ENCODE data around the gene ECE2. TPM values are rescaled to one million over a fixed set of nuclear protein-coding genes. Genes with fewer than 3 reads are reported as not detected.
"Not testable (repeated sequence)": the region's sequence is repeated elsewhere in the genome, so short reads cannot be mapped to it uniquely, and the experiment has no call there.

ECE2 gene
- total RNA-seq, 2 donors from 2014 or later, result not detected

DNA sequence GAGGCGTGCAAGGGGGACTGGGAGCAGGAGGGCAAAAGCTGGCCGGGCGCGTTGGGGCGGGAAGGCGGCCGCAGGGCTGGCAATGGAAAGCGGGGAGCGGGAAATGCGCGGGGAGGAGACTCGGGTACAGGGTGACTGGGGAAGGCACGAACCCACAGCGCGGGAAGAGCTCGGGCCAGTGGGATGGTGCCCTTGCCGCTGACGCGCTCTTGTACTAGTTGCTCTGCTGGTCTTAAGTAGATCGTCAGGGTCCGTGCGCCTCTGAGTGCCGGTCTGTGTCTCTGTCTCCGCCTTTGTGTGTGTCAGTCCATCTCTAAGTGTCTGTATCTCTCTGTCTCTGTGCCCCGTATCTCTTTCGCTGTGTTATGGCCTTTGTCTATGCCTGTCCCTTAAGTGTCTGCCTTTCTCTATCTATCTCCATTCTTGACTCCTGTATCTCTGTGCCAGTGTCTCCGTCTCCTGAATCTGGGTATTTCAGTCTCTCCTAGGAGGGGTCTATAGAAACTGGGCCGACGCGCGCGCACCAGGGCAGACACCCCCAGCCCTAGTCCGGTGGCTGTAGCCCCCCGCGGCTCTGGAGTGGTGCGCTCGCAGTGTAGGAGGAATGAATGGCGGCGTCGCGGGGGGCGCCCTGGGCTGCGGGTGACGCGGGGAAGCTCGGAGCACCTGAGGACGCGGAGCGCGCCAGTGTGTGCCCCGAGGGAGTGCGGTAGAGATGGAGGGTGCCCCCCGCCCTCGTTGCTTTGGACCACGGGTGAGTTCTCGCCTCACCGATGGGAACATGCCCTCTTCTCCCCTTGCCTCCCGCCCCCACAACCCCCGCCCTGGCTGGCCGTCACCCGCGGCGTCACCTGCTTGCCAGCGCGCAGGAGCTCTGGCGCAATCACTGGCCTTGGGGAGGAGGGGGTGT lies 13.7 kb upstream of the ECE2 start:
- ATAC-seq, result peak; percentile 12
- H3K9me3 ChIP-seq (ENCODE audit: control insufficient read depth, low read length, poor library complexity, severe bottlenecking), result no peaks in the 10 kb centered on the region
- Mint-ChIP-seq H3K4me1 (peaks cover 20% of the 10 kb centered on the region), H3K36me3 (ENCODE audit: low read depth) (peaks cover 5% of the 10 kb centered on the region), H3K4me3 (peak overlapping the region; percentile 98), H3K27me3 (peaks cover under 1% of the 10 kb centered on the region), H3K27ac (peak overlapping the region; percentile 32)
- no peak for DNase-seq

DNA sequence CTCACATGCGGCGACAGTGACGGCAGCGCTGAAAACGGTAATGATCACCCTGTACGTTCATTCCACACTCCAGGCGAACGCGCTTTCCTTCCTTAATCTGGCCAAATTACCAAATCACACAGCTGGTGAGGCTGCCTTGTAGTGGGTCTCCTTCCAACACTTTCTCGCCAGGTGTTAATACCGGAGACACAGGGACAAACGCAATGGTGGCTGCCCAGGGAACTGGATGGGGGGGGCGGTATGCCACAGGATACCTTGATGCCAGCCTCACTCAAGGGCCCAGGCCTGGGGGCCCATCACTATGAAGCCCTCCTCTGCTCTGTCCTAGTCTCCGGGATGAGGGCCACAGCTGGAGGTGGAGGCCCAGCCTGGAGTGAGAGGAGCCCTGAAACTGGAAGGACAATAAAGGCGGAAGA lies 13.1 kb upstream of the ECE2 start:
- ATAC-seq (no peak), DNase-seq (no peak)
- Mint-ChIP-seq H3K4me1 (peaks cover 20% of the 10 kb centered on the region), H3K4me3 (peak overlapping the region; percentile 9), H3K27me3 (peaks cover 7% of the 10 kb centered on the region), H3K36me3 (ENCODE audit: low read depth) (peaks cover 5% of the 10 kb centered on the region), H3K27ac (peak overlapping the region; percentile 21)
- H3K9me3 ChIP-seq (ENCODE audit: control insufficient read depth, low read length, poor library complexity, severe bottlenecking), result no peaks in the 10 kb centered on the region

- H3K9me3 ChIP-seq (ENCODE audit: control insufficient read depth, low read length, poor library complexity, severe bottlenecking); H3K36me3 Mint-ChIP-seq (ENCODE audit: low read depth); ATAC-seq; DNase-seq; H3K4me1 Mint-ChIP-seq; H3K27ac Mint-ChIP-seq; H3K4me3 Mint-ChIP-seq: not testable (repeated sequence)
- peaks cover 26% of the 10 kb centered on the region for H3K27me3 Mint-ChIP-seq
These were observed 8.6 kb upstream of the ECE2 start for GRCh38 chr3:184267249-184267648.

GRCh38 chr3:184272269-184272668 lies 3.6 kb upstream of the ECE2 start:
- Mint-ChIP-seq H3K36me3 (ENCODE audit: low read depth) (peaks cover 14% of the 10 kb centered on the region), H3K27ac (no peak overlapping the region), H3K27me3 (peaks cover 49% of the 10 kb centered on the region), H3K4me3 (no peak overlapping the region), H3K4me1 (peaks cover 3% of the 10 kb centered on the region)
- DNase-seq (no peak), ATAC-seq (no peak)
- no peaks in the 10 kb centered on the region for H3K9me3 ChIP-seq (ENCODE audit: control insufficient read depth, low read length, poor library complexity, severe bottlenecking)

DNA sequence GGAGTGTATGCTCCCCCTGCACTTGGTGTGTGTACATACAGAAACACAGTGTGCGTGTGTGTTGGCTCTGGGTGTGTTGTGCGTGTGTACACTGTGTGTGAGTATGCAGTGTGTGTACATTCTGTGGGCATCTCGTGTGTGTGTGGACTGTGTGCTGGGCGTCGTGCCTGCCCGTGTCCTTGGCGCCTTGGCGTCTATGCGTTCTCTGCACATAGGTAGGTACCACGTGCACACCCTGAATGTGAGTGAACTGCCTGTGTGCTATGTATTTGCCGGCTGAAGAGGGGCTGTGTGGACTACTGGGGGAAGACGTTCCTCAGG lies 481 bp upstream of the ECE2 start:
- H3K36me3 Mint-ChIP-seq (ENCODE audit: low read depth), result peaks cover 14% of the 10 kb centered on the region
- peak overlapping the region; percentile 58 for H3K4me3 Mint-ChIP-seq
- no peaks in the 10 kb centered on the region for H3K9me3 ChIP-seq (ENCODE audit: control insufficient read depth, low read length, poor library complexity, severe bottlenecking)
- H3K4me1 Mint-ChIP-seq, result peaks cover 3% of the 10 kb centered on the region
- no peak overlapping the region for H3K27ac Mint-ChIP-seq
- peaks cover 62% of the 10 kb centered on the region for H3K27me3 Mint-ChIP-seq
- ATAC-seq (no peak), DNase-seq (no peak)

DNA sequence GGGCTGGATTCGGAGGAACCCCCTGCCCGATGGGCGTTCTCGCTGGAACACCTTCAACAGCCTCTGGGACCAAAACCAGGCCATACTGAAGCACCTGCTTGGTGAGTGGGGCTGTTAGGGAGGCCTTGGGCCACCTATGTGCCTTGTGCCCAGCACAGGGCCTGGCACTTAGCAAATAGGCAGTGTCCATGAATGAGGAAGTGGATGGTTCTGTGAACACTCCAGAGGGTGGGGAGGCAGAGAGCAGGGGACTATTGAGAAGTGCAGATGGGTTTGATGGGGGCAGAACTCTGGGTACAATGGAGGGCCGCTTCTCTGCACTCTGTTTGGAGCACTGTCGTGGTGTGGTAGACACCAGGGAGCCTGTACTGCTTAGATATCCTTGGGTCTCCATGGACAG lies 1.5 kb downstream of the ECE2 start:
- H3K9me3 ChIP-seq (ENCODE audit: control insufficient read depth, low read length, poor library complexity, severe bottlenecking), result no peaks in the 10 kb centered on the region
- Mint-ChIP-seq H3K27ac (no peak overlapping the region), H3K4me3 (no peak overlapping the region), H3K4me1 (peaks cover 3% of the 10 kb centered on the region), H3K27me3 (peaks cover 54% of the 10 kb centered on the region), H3K36me3 (ENCODE audit: low read depth) (peaks cover 9% of the 10 kb centered on the region)
- DNase-seq, result no peak
- no peak for ATAC-seq

- H3K27me3 Mint-ChIP-seq, result peaks cover 67% of the 10 kb centered on the region
- H3K4me1 Mint-ChIP-seq, result peaks cover 2% of the 10 kb centered on the region
- no peak overlapping the region for H3K4me3 Mint-ChIP-seq
- H3K27ac Mint-ChIP-seq, result no peak overlapping the region
- H3K36me3 Mint-ChIP-seq (ENCODE audit: low read depth), result peaks cover 5% of the 10 kb centered on the region
- no peaks in the 10 kb centered on the region for H3K9me3 ChIP-seq (ENCODE audit: control insufficient read depth, low read length, poor library complexity, severe bottlenecking)
- no peak for DNase-seq
- ATAC-seq, result no peak
These were observed 7.1 kb downstream of the ECE2 start for GRCh38 chr3:184282941-184283340.

DNA sequence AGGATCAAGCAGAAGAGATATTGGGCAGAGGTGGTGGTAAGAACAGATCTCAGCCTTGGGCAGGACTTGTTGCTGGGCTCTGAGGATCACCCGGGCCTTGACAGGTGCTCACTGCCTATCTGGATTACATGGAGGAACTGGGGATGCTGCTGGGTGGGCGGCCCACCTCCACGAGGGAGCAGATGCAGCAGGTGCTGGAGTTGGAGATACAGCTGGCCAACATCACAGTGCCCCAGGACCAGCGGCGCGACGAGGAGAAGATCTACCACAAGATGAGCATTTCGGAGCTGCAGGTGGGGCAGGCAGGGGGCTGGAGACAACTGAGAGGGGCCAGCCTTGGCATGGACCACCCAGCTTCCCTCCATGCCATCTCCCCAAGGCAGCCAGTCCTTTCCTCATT lies 7.9 kb downstream of the ECE2 start:
- ATAC-seq (no peak), DNase-seq (no peak)
- no peaks in the 10 kb centered on the region for H3K9me3 ChIP-seq (ENCODE audit: control insufficient read depth, low read length, poor library complexity, severe bottlenecking)
- H3K27ac Mint-ChIP-seq, result no peak overlapping the region
- peaks cover 5% of the 10 kb centered on the region for H3K36me3 Mint-ChIP-seq (ENCODE audit: low read depth)
- peaks cover 2% of the 10 kb centered on the region for H3K4me1 Mint-ChIP-seq
- H3K27me3 Mint-ChIP-seq, result peaks cover 62% of the 10 kb centered on the region
- no peak overlapping the region for H3K4me3 Mint-ChIP-seq

DNA sequence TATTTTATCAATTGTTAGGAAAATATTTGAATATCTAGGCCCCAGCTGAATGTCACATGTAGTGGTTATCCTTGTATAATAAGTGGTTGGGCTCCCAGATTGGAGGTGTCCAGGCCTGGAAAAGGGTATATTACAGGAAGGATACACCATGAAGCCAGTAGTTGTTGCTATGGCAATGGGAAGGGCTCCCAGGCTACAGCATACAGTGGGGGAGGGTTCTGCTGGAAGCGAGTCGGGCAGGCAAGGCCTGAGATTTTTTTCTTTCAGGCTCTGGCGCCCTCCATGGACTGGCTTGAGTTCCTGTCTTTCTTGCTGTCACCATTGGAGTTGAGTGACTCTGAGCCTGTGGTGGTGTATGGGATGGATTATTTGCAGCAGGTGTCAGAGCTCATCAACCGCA lies 8.9 kb downstream of the ECE2 start:
- peaks cover 2% of the 10 kb centered on the region for H3K4me1 Mint-ChIP-seq

DNA sequence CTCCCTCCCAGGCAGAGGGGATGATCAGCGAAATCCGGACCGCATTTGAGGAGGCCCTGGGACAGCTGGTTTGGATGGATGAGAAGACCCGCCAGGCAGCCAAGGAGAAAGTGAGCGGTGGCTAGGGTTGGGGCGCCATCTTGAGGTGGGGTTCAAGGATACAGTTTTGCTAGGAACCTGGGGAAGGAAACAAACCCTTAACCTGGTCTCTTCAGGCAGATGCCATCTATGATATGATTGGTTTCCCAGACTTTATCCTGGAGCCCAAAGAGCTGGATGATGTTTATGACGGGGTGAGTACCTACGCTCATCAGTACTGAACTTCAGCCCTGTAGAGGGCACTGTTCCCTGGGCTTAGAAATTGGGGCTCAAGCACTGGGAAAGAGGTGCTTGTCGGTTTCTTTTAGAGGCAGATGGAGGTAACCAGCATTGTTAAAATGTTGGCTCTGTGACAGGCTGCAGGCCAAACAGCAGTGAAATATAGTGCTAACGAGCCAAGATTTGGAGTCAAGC lies 13.7 kb downstream of the ECE2 start:
- Mint-ChIP-seq H3K36me3 (ENCODE audit: low read depth) (peaks cover 5% of the 10 kb centered on the region), H3K27me3 (peaks cover 36% of the 10 kb centered on the region), H3K4me1 (peaks cover 2% of the 10 kb centered on the region), H3K4me3 (no peak overlapping the region), H3K27ac (no peak overlapping the region)
- no peaks in the 10 kb centered on the region for H3K9me3 ChIP-seq (ENCODE audit: control insufficient read depth, low read length, poor library complexity, severe bottlenecking)
- DNase-seq, result peak in 2 of 3 donors; percentile 33 to 45
- peak; percentile 73 for ATAC-seq

More for the DNA sequence above, 8.9 kb downstream of the ECE2 start:
- DNase-seq (no peak), ATAC-seq (no peak)
- peaks cover 52% of the 10 kb centered on the region for H3K27me3 Mint-ChIP-seq
- H3K36me3 Mint-ChIP-seq (ENCODE audit: low read depth), result peaks cover 5% of the 10 kb centered on the region
- H3K4me3 Mint-ChIP-seq, result no peak overlapping the region
- H3K9me3 ChIP-seq (ENCODE audit: control insufficient read depth, low read length, poor library complexity, severe bottlenecking), result no peaks in the 10 kb centered on the region
- no peak overlapping the region for H3K27ac Mint-ChIP-seq

- no peak for ATAC-seq
- no peak overlapping the region for H3K27ac Mint-ChIP-seq
- peaks cover 5% of the 10 kb centered on the region for H3K36me3 Mint-ChIP-seq (ENCODE audit: low read depth)
- no peak for DNase-seq
- no peaks in the 10 kb centered on the region for H3K9me3 ChIP-seq (ENCODE audit: control insufficient read depth, low read length, poor library complexity, severe bottlenecking)
- peaks cover 29% of the 10 kb centered on the region for H3K27me3 Mint-ChIP-seq
- no peak overlapping the region for H3K4me3 Mint-ChIP-seq
- H3K4me1 Mint-ChIP-seq, result peaks cover 2% of the 10 kb centered on the region
These were observed 14.5 kb downstream of the ECE2 start for GRCh38 chr3:184290331-184290730.

DNA sequence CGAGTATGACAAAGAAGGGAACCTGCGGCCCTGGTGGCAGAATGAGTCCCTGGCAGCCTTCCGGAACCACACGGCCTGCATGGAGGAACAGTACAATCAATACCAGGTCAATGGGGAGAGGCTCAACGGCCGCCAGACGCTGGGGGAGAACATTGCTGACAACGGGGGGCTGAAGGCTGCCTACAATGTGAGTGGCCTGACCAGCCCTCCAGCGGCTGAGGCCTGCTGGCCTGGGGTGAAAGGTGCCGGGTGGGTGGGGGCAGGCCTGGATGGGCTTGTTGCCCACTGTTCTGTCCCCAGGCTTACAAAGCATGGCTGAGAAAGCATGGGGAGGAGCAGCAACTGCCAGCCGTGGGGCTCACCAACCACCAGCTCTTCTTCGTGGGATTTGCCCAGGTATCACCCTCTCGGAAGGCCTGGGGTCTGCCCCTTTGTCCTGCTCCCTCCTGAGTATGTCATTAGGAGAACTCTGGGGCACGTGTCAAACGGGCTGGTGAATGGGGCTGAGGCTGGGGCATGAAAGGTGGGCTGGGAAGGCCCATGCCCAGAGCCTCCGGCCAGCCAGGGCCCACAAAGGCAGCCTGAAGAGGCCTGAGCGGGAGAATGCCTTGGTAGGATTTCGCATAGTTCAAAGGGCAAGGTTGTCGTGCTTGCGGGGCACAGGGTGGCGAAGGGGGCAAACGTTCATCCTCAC lies 15.4 kb downstream of the ECE2 start:
- ATAC-seq (no peak), DNase-seq (no peak)
- peaks cover under 1% of the 10 kb centered on the region for H3K4me1 Mint-ChIP-seq
- no peaks in the 10 kb centered on the region for H3K9me3 ChIP-seq (ENCODE audit: control insufficient read depth, low read length, poor library complexity, severe bottlenecking)
- H3K36me3 Mint-ChIP-seq (ENCODE audit: low read depth), result peaks cover 1% of the 10 kb centered on the region
- no peak overlapping the region for H3K4me3 Mint-ChIP-seq
- H3K27ac Mint-ChIP-seq, result no peak overlapping the region
- peaks cover 20% of the 10 kb centered on the region for H3K27me3 Mint-ChIP-seq

DNA sequence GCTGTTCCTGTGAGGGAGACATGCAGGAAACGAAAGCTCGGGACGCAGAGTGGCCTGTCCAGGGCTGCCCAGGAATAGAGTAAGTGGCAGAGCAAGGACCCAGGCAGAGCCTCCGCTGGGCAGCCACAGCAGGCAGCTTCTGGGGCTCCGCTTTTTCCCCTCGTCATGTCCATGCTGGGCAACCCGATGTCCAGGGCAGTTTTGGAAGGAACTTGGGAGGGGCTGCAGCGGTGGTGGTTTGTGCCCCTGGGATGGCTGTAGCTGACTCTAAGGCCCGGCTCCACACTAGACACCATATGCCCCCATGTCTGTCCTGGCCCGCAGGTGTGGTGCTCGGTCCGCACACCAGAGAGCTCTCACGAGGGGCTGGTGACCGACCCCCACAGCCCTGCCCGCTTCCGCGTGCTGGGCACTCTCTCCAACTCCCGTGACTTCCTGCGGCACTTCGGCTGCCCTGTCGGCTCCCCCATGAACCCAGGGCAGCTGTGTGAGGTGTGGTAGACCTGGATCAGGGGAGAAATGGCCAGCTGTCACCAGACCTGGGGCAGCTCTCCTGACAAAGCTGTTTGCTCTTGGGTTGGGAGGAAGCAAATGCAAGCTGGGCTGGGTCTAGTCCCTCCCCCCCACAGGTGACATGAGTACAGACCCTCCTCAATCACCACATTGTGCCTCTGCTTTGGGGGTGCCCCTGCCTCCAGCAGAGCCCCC lies 16.1 kb downstream of the ECE2 start:
- Mint-ChIP-seq H3K27ac (no peak overlapping the region), H3K36me3 (ENCODE audit: low read depth) (no peaks in the 10 kb centered on the region), H3K4me3 (no peak overlapping the region), H3K27me3 (peaks cover 13% of the 10 kb centered on the region), H3K4me1 (no peaks in the 10 kb centered on the region)
- H3K9me3 ChIP-seq (ENCODE audit: control insufficient read depth, low read length, poor library complexity, severe bottlenecking), result no peaks in the 10 kb centered on the region
- ATAC-seq (no peak), DNase-seq (no peak)

Measured in T-helper 17 cell (primary cell).